Tibial artery (tissue), 4 donors: Measurements from ENCODE around the gene JMJD1C.

Experiments used
- DNase-seq, 2 donors: peaks; one replicate each; pipeline ENCODE4 v3.0.0-alpha.2; 2019
- H3K27ac ChIP-seq, 2 donors: fragments of 200-600 bp; sonication (generic) in 1 of 2; 1 replicate in 1 of 2; 2 replicates in 1 of 2; pipeline ENCODE4 v1.5.1; 2018 to 2019; ENCODE audit warnings: mild to moderate bottlenecking in 1 of 2
- H3K27me3 ChIP-seq, 2 donors: fragments of 200-600 bp; sonication (generic) in 1 of 2; one replicate each; pipeline versions ENCODE4 v1.5.1 to v1.6.0; 2016 to 2019
- H3K36me3 ChIP-seq, 3 donors: fragments of 200-600 bp; sonication (generic) in 2 of 3; one replicate each; pipeline ENCODE4 v1.5.1; 2016 to 2019; ENCODE audit warnings: mild to moderate bottlenecking in 2 of 3
- H3K4me1 ChIP-seq, 4 donors: fragments of 200-600 bp; sonication (generic) in 2 of 4; 1 replicate in 3 of 4; 2 replicates in 1 of 4; pipeline ENCODE4 v1.5.1; 2016 to 2019
- H3K4me3 ChIP-seq, 2 donors: fragments of 200-600 bp; sonication (generic) in 1 of 2; 1 replicate in 1 of 2; 2 replicates in 1 of 2; pipeline ENCODE4 v1.5.1; 2018 to 2019; ENCODE audit warnings: mild to moderate bottlenecking in 2 of 2
- H3K9me3 ChIP-seq, 3 donors: fragments of 200-600 bp; sonication (generic) in 1 of 3; one replicate each; pipeline ENCODE4 v1.5.1; 2016 to 2019
- intact Hi-C: fragments of 100-400 bp; cut with DNase I; formaldehyde crosslinking; loops from one replicate; pipeline ENCODE4 v1.15.0; 2023; ENCODE audit warnings: low total_unique reads
- TF ChIP-seq, protein P1 (sequence below), 2 experiments: fragments of 200-600 bp in 1 of 2; fragments of 450-650 bp in 1 of 2; IDR thresholded peaks; one replicate each; pipeline ENCODE4 v1.5.1; 2017 to 2019; ENCODE audit warnings: antibody characterized with exemption in 2 of 2, mild to moderate bottlenecking in 1 of 2, moderate library complexity in 1 of 2

JMJD1C gene

DNA sequence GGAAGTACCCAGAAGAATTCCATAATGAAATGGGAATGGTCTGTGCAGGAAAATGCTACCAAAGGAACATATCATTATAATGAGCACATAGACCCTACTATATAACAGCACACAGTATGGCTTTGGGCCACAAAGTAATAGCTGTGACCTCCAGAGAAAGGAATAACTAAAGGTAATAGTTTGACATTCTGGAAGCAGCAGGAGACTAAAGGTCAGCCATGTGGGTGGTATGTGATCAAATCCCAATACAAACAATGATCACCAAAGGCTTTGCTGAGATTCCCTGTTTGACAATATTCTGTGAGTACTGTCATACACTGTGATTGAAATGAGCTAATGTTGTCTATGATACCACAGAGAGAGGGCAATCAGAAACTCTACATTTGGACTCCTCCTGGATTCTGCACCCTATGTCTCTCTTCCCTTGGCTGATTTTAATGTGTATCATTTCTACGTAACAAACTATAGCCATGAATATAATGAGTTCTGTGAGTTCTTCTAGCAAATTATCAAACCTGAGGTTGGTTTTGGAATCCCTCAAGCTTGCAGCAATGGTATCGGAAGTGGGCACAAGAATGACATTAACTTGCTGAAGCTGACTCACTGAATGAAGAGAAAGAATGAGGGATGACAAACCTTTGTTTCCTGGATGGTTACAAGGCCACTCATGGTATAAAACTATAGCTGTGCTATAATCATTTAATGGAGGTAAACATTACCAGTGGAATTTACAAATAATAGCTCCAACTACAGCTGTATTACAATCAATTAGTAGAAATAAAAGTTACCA lies 99.6 kb downstream of the JMJD1C start:
- Histone ChIP-seq H3K27me3 (no peaks in the 10 kb centered on the region), H3K36me3 (no peaks in the 10 kb centered on the region), H3K27ac (no peak overlapping the region), H3K4me3 (no peak overlapping the region), H3K9me3 (no peaks in the 10 kb centered on the region), H3K4me1 (no peaks in the 10 kb centered on the region)
- TF ChIP-seq, protein P1, sequence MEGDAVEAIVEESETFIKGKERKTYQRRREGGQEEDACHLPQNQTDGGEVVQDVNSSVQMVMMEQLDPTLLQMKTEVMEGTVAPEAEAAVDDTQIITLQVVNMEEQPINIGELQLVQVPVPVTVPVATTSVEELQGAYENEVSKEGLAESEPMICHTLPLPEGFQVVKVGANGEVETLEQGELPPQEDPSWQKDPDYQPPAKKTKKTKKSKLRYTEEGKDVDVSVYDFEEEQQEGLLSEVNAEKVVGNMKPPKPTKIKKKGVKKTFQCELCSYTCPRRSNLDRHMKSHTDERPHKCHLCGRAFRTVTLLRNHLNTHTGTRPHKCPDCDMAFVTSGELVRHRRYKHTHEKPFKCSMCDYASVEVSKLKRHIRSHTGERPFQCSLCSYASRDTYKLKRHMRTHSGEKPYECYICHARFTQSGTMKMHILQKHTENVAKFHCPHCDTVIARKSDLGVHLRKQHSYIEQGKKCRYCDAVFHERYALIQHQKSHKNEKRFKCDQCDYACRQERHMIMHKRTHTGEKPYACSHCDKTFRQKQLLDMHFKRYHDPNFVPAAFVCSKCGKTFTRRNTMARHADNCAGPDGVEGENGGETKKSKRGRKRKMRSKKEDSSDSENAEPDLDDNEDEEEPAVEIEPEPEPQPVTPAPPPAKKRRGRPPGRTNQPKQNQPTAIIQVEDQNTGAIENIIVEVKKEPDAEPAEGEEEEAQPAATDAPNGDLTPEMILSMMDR (IDR thresholded peaks at IDR 0.05) = no peak
- DNase-seq = no peak
- intact Hi-C loops = no loop called here

DNA sequence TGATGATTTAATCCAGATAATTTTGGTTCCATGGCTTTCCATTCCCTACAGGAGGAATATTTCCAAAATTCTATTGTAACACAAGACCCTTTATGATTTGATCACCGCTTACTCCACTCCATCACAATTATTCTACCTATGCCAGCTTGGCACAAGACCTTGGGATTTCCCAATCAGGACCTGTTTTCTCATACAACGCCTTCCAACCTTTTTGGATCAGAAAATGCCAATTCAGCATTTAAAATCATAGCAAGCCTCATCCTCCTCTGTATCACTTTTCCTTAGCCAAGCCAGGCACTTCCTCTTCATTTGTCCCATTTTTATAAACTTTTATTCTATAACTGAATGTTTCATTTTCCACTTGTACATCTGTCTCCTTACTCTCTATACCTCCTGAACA lies 100.9 kb downstream of the JMJD1C start:
- H3K36me3 ChIP-seq = no peaks in the 10 kb centered on the region
- no peak overlapping the region for H3K4me3 ChIP-seq
- no peak for DNase-seq
- H3K27ac ChIP-seq = no peak overlapping the region
- TF ChIP-seq, protein P1 (IDR thresholded peaks at IDR 0.05) = no peak
- H3K27me3 ChIP-seq = no peaks in the 10 kb centered on the region
- intact Hi-C loops = no loop called here
- no peaks in the 10 kb centered on the region for H3K9me3 ChIP-seq
- no peaks in the 10 kb centered on the region for H3K4me1 ChIP-seq

DNA sequence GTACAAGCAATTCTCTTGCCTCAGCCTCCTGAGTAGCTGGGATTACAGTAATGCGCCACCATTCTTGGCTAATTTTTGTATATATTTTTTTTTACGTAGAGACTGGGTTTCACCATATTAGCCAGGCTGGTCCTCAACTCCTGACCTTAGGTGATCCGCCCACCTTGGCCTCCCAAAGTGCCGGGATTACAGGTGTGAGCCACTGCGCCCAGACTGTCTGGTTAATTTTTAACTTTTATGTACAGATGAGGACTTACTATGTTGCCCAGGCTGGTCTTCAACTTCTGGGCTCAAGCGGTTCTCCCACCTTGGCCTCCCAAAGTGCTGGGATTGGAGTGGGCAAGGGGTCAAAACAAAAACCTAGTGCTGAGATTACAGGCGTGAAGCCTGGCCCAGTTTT lies 101.8 kb downstream of the JMJD1C start:
- Histone ChIP-seq H3K27me3 (no peaks in the 10 kb centered on the region), H3K4me3 (no peak overlapping the region), H3K27ac (no peak overlapping the region), H3K9me3 (no peaks in the 10 kb centered on the region), H3K36me3 (no peaks in the 10 kb centered on the region), H3K4me1 (peaks cover 0 to 6% (median 0%) of the 10 kb centered on the region in 4 donors)
- intact Hi-C loops = no loop called here
- TF ChIP-seq, protein P1 (IDR thresholded peaks at IDR 0.05) = no peak
- no peak for DNase-seq

DNA sequence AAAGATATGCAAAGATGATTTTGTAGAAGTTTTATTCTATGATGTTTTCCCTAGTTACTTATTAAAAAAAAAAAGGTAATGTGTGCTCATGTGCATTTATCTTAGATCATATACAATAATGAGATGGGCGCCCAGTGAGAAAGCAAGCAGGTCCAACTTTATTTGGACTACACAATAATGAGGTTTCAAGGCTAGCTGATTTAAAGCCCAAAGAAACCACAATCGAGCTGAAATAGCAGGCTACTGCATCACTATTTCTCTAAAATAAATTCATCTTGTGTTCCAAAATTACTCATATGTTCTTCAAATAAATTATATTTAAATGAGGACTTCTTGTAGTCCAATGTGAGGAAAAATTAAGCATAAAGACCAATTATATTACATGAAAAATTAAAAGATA lies 110.1 kb downstream of the JMJD1C start:
- intact Hi-C loops = no loop called here
- TF ChIP-seq, protein P1 (IDR thresholded peaks at IDR 0.05) = no peak
- Histone ChIP-seq H3K4me3 (no peak overlapping the region), H3K27me3 (no peaks in the 10 kb centered on the region), H3K9me3 (no peaks in the 10 kb centered on the region), H3K4me1 (peaks cover 0 to 8% (median 0%) of the 10 kb centered on the region in 4 donors), H3K36me3 (no peaks in the 10 kb centered on the region), H3K27ac (no peak overlapping the region)
- DNase-seq = no peak

DNA sequence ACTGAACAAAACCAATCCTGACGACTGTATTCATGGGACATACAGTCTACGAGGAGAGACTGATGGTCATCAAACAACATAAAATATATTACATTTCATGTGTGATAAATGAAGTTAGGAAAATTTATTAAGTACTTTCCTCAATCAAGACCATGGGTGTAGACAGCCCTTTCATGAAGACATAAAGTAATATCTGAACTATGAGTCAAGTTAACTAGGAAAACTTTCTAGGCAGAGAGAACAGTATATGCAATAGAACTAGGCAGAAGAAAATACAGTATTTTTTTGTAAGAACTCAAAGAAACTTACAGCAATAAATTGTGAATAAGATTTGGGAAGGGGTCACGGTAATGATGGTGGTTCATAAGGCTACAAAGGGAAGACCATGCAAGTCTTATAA lies 112.8 kb downstream of the JMJD1C start:
- Histone ChIP-seq H3K36me3 (no peaks in the 10 kb centered on the region), H3K9me3 (no peaks in the 10 kb centered on the region), H3K4me1 (no peaks in the 10 kb centered on the region), H3K4me3 (no peak overlapping the region), H3K27me3 (no peaks in the 10 kb centered on the region), H3K27ac (no peak overlapping the region)
- DNase-seq = no peak
- TF ChIP-seq, protein P1 (IDR thresholded peaks at IDR 0.05) = no peak
- intact Hi-C loops = no loop called here
